ENCODE data around the gene CELSR2.
A peak's percentile ranks its signal among the peaks of the same experiment; 100 is the strongest.

CELSR2 gene

GRCh38 chr1:109207467-109208103 lies 41.8 kb upstream of the CELSR2 start:
- DNase-seq (ENCODE audit: low read depth) = no peak
- no peak for TF ChIP-seq CTCF (IDR thresholded peaks at IDR 0.05; ENCODE audit: control insufficient read depth, insufficient read depth, low read depth, low read length, missing control alignments)
- H3K4me3 ChIP-seq (ENCODE audit: control insufficient read depth, low read depth, low read length) = no peak overlapping the region

- no peak for DNase-seq (ENCODE audit: low read depth)
- no peak for TF ChIP-seq CTCF (IDR thresholded peaks at IDR 0.05; ENCODE audit: control insufficient read depth, insufficient read depth, low read depth, low read length, missing control alignments)
- H3K4me3 ChIP-seq (ENCODE audit: control insufficient read depth, low read depth, low read length) = no peak overlapping the region
These were observed 40.9 kb upstream of the CELSR2 start for GRCh38 chr1:109208394-109208793.

GRCh38 chr1:109208836-109209463 lies 40.4 kb upstream of the CELSR2 start:
- no peak for TF ChIP-seq CTCF (IDR thresholded peaks at IDR 0.05; ENCODE audit: control insufficient read depth, insufficient read depth, low read depth, low read length, missing control alignments)
- H3K4me3 ChIP-seq (ENCODE audit: control insufficient read depth, low read depth, low read length) = no peak overlapping the region
- no peak for DNase-seq (ENCODE audit: low read depth)

GRCh38 chr1:109210058-109210457 lies 39.3 kb upstream of the CELSR2 start:
- TF ChIP-seq CTCF (IDR thresholded peaks at IDR 0.05; ENCODE audit: control insufficient read depth, insufficient read depth, low read depth, low read length, missing control alignments) = no peak
- H3K4me3 ChIP-seq (ENCODE audit: control insufficient read depth, low read depth, low read length) = no peak overlapping the region
- DNase-seq (ENCODE audit: low read depth) = no peak

GRCh38 chr1:109213345-109213823 lies 36.0 kb upstream of the CELSR2 start:
- DNase-seq (ENCODE audit: low read depth) = no peak
- peak overlapping the region; percentile 73 for H3K4me3 ChIP-seq (ENCODE audit: control insufficient read depth, low read depth, low read length)
- no peak for TF ChIP-seq CTCF (IDR thresholded peaks at IDR 0.05; ENCODE audit: control insufficient read depth, insufficient read depth, low read depth, low read length, missing control alignments)

GRCh38 chr1:109213824-109214693 lies 35.3 kb upstream of the CELSR2 start, which contains the start of gene SARS1:
Gene SARS1 (plus strand): TSS chr1:109213918. CDS start chr1:109213993, 75 bp downstream.
- TF ChIP-seq CTCF (IDR thresholded peaks at IDR 0.05; ENCODE audit: control insufficient read depth, insufficient read depth, low read depth, low read length, missing control alignments) = no peak
- H3K4me3 ChIP-seq (ENCODE audit: control insufficient read depth, low read depth, low read length) = peak within 1 kb of the TSS; percentile 73

More at GRCh38 chr1:109213824-109214693, 35.3 kb upstream of the CELSR2 start, which contains the start of gene SARS1:
- DNase-seq (ENCODE audit: low read depth) = no peak

All from AG09309 (cell line).